Right kidney (tissue), 1 donor: ENCODE measurements around the gene SUGCT.

Experiments used
- DNase-seq: peaks from one replicate; pipeline ENCODE4 v3.0.0-alpha.2; 2016

The SUGCT gene

DNA sequence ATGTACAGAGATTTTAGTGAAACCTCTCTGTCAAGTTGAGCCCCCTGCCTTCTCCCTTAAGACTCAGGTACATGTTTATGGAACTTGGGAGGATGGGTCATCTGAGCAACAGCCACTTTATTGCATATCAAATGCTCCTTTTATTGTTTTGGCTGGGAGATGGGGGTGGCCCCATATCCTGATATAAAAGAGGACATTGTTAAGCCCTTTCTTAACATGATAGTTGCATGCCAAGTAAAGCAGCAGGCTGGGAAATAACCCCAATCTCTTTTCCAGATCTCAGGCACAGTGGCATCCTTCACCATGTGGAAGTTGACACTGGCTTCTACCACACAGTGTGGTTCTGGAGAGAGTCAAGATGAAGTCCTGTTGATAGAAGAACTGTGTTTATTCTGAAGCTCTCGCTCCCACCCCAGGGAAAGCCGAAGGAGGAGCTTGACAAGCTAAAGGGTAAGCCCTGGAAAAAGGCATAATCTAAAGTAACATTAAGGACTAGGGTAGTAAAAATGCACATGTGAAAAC, 746.7 kb downstream of the SUGCT start:
- no peak for DNase-seq

DNA sequence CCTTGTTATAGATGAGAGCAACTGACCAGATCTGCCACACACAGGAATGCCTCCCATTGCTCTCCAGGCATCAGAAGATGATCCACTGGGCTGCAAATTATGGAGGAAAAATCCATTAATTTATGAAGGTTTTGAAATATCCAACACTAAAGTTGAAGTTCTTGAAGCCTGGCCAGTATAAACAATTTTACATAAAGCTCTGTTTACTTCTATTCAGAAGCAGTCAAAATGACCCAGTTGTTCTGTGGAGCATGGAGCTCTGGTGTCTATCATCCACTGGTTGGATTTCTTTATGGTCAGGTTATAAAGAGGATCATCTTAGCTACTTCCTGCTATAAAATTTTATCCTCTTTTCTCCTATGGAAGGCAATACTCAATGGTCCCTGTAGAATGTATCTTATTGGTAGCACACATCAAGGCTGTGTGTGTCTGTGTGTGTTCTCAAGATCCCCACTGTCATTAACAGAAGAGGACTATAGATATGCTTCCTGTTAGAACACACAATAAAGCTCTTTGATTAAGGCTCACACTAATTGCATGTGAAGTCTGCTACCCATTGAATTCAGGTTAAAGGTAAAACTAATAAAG, 747.4 kb downstream of the SUGCT start:
- no peak for DNase-seq

DNA sequence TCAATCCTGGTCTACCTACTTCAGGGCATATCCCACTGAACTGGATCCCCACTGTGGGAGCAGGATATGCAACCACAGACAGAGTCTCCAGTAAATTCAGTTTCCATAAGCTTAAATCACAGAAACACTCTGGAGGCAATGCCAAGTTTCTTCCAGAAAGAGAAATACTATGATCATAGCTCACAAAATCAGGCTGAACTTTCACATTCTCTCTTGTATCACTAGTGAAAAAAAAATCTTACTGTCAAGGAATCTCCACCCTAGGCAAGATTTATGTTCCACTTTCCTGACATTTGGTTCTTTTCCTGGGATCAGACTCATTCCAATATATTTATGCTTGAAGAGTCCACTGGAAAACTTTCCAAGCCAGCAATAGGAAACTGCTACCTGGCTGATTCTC, 749.0 kb downstream of the SUGCT start:
- no peak for DNase-seq

DNA sequence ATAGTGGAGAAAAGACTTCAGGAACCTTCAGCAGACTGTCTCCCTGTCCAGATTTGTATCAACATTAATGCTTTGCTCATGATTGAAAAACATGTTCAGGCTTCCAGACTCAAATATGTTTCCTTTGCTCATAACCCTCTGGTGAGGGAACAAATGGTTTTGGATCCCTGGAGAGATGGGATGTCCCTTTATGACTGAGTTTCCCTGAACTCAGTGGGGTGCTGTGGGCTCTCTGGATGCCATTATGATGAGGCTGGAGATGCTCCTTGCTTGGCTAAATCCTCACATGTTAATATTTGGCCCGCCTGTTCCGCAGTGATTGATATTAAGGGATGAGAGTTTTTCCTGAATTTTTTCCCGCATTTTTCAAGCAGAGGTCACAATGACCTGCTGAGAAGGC, 749.4 kb downstream of the SUGCT start:
- DNase-seq: no peak

DNA sequence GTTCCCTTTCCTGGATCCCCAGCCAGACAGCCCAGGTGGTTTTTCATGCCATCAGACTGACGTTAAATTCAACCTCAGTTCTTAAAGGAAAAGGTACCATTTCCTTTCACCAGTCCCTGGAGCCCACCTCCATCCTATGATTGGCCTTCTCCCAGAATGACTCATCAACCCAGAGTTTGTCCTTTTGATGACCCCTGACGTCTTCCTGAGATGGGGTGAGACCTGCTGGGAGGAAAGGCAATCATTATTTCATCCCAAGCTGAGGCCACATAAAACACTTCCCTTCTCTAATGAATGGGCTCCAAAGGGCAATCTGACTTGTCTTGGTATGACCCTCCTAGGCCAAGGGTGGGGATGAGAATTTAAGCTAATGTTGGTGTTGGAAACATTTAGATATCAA, 750.7 kb downstream of the SUGCT start:
- no peak for DNase-seq

DNA sequence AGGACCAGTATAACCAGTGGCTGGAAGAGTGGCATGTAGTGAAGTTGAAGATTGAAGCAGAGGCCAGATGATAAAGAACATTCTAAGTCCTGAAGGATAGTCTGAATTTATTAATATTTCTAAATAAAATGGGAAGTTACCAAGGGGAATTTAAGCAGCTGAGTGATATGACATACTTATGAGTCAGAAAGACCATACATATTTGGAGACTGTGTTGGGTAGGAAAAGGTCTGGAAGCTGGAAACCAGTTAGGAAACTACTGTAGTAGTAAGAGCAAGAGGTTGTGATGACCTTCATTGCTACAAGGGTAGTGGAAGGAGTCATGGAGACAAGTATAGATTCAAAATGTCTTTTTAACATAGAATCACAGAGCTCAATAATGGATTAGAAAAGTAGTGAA, 752.3 kb downstream of the SUGCT start:
- DNase-seq: no peak

DNA sequence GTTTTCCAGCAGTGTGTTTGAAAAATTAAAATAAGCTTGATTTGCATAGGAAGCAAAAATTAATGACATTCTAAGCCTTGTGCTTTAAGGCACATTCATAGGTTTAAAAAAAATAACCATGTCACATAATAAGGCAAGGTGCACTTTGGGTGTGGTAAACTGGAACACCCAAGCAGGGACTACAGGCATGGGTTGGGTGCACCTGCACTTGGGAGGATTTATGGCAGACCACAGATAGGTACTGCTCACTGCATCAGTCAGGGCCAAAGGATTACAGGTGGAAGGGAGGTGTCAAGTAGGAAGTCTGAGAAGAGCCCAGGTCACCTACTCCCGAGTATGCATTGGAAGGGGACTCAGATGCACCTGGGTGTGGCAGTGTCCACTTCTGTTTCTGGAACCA, 753.7 kb downstream of the SUGCT start:
- DNase-seq: no peak

DNA sequence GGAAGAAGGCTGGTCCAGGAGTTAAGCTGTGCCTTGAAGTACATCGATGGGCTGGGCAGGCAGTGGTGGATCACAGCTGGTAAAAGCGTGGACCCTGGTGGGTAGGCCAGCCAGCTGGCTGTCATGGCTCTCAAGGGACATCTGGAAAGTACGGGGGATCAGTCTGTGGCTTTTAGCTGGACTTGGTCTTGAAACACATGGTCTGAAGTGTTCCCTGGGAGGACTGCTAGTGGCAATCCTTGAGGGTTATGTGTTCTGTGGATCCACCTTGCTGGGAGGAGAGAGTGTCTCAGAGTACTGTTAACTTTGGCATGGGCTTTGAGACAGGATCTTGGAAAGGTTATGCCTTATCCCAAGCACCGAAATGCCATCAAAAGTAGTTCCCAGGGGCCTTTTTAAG, 754.3 kb downstream of the SUGCT start:
- DNase-seq: no peak

DNA sequence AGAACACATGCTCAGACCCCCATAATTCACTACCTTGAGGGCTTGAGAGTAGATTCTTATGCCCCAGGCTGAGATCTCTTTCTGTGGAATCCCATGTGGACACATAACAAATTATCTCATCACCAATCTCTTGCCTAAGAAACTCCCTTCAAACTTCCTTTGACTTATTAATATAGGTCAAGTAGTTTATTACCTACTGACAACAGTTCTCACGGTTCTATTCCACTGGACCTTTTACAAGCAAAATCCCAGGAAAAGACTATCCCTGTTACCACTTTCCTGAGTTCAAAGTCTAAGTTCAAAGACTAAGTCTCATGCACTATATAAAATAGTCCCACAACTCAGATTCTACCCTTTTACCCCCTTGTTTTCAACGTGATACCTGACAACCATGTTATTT, 754.7 kb downstream of the SUGCT start:
- no peak for DNase-seq

DNA sequence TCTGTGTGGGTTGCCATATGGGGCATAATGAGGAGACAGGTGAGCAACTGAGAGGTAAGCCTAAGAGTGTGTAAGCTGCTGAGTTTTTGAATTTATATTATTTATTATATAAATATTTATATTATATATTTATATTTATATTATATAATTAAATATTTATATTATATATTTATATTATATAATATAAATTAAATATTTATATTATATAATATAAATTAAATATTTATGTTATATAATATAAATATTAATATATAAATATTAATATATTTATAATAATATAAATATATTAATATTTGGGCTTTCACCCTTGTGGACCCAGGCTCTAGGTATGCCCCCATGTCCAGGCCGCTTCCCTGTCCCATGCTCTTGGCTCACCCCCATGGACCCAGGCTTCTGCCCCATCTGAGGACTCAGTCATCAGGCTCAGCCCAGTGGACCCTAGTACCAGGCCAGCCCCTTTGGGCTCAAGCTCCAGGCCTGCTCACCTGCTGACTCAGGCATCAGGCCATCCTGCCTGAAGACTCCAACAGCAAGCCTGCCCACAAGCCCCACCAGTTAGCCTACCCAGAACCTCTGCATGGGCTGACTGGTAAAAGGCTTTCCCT, 755.4 kb downstream of the SUGCT start:
- no peak for DNase-seq

DNA sequence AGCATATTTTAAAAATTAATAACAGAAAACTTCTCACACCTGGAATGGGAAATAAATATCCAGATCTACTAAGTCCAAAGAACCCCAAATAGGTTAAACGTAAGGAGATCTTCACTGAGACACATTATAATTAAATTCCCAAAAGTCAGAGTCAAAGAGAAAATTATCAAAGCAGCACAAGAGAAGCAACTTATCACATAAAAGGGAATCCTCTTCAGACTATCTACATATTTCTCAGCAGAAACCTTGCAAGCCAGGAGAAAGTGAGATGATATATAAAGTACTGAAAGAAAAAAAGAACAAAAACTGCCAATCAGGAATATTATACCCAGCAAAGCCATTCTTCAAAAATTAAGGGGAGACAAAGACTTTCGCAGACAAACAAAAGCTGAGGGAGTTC, 756.4 kb downstream of the SUGCT start:
- DNase-seq: no peak

DNA sequence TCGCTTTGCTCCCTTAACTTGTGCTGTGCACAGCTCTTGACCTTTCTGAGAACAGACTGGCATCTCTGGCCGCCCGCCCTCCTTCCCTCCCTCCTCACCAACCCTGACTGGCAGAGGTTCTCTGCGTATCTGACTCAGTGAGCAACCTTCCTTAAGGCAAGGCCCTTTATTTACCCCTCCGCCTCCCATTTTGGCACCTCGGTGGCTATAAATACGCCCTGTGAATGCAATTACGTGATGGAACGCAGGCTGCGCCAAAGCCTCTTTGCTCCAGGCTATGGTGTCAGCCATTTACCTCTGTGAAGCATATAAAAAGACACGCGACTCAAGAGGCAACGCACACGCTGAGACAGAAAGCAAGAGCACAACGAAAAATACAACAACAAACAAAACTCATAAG, 764.3 kb downstream of the SUGCT start:
- DNase-seq: peak; percentile 30

DNA sequence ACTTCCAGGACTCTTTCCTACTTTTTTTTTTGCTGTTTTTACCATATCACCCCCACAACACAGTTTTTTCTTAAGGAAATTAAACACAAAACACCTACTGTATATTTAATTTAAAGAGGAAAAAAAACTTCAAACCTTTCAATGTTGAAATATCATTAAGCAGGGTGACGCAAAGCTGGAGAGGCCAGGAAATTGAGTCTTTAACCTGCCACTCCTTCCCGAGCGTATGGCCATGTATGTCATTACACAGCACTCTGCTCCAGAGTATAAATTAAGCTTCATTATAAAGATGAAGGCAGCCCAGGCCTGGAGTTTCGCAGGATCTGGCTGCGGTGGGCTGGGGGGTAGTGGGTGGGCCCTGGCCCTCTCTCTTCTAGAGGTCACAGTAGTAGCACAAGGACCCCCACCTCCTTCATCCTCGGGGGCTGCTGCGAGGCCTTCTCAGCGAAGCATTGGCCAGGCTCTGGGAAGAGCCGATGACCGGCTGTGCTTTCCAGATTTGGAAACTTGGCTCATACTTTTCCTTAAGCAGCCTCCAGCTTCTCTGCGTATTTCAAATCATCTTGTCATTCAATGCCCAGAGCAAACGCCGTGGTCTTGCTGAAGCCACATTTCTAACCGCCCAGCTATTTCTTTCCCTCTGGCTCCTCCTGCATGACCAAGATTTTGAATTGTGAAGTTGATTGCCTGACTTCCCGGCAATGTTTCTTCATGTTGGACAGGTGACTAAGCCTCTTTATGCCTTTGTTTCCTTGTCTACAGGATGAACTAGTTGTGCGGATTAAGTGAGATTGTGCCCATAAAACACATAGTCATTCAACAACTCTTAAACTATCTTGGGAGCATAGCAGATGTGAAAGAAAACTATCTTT, 765.1 kb downstream of the SUGCT start:
- peak; percentile 26 for DNase-seq

DNA sequence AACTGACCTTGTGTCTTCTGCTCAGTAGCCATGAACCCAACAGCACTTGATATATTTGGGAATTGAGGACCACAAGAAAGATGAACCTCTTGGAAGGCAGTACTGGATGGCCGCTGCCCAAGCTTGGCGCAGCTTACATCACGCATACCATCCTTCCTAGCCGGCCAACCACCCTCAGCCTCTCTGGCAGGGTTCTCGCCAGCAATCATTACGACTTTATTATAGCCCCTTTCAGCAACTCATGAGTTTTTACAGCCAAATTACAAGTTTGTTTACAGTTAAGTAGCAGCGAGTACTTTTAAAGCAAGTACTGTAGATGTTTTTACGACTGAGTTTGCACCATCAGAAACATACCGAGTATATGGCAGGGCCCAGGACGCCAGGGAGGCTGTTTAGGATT, 769.1 kb downstream of the SUGCT start:
- DNase-seq: no peak

DNA sequence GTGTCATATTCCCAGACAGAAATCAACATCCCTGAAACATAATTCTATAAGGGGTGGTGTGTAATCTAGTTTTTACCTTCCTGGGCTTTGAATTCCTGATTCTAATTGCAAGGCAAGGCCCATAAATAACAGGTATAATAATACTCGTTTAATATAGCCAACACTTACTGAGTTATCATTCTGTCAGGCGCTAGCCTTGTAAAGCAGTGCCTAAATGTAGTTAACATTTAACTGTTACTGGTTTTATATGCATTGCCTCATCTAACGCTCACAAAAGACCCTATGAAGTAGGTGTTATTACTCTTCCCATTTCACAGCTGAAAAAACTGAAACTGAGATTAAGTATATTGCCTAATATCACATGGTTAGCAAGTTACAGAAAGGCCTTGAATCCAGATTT, 772.5 kb downstream of the SUGCT start:
- DNase-seq: no peak

DNA sequence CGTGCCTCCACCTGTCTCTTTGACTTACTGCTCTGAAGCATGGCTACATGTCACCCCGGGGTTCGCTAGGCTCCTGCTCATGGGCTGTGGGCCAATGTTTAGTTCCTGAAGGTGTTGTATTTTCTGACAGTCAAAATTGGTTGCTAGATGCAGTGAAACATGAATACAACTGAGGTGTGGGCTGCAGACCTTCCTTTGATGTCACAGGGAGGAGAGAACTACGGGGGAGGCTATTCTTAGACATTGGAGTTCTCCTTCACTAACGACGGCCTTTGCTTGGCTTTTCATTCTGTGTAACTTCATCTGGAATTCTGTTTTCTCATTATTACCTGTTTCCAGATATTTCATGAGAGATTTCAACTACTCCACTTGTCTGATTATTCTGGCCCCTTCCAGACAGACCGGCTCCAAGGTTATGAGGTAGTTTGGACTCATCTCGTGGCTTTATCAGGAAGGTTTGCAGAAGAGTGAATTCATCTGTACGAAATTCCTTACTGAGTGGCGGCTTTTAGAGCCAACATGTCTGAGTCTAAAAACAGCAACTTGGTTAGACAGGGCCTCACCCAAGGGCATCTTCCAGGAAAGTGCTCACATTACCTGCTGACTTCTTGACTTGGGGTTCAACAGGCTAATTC, 774.7 kb downstream of the SUGCT start:
- DNase-seq: peak; percentile 8
